BLaER1 (cell line): Measurements from ENCODE around the gene ACSS3.

ENCODE experiments used
- H3K27ac ChIP-seq: shearing (Covaris generic); formaldehyde crosslinking; 2 replicates; pipeline ENCODE4 v1.8.1; 2022
- H3K27me3 ChIP-seq: shearing (Covaris generic); formaldehyde crosslinking; 2 replicates; pipeline ENCODE4 v1.8.1; 2022
- H3K36me3 ChIP-seq: shearing (Covaris generic); formaldehyde crosslinking; 2 replicates; pipeline ENCODE4 v1.8.1; 2022
- H3K4me1 ChIP-seq: shearing (Covaris generic); formaldehyde crosslinking; 2 replicates; pipeline ENCODE4 v1.8.1; 2022
- H3K4me2 ChIP-seq: shearing (Covaris generic); formaldehyde crosslinking; 2 replicates; pipeline ENCODE4 v1.8.1; 2022
- H3K4me3 ChIP-seq: shearing (Covaris generic); formaldehyde crosslinking; 2 replicates; pipeline ENCODE4 v1.8.1; 2022
- H3K9ac ChIP-seq: shearing (Covaris generic); formaldehyde crosslinking; 2 replicates; pipeline ENCODE4 v1.8.1; 2022
- H3K9me3 ChIP-seq: shearing (Covaris generic); formaldehyde crosslinking; 2 replicates; pipeline ENCODE4 v1.8.1; 2022
- H4K20me1 ChIP-seq: shearing (Covaris generic); formaldehyde crosslinking; 2 replicates; pipeline ENCODE4 v1.8.1; 2022
- Cebpa-rat ChIP-seq: shearing (Covaris generic); IDR thresholded peaks from 2 replicates; pipeline ENCODE4 v1.8.1; 2022

The ACSS3 gene

GRCh38 chr12:81303935-81304334 lies 226.1 kb downstream of the ACSS3 start:
- H3K36me3 ChIP-seq, result no peaks in the 10 kb centered on the region
- no peaks in the 10 kb centered on the region for H3K4me1 ChIP-seq
- no peak overlapping the region for H3K9ac ChIP-seq
- H3K9me3 ChIP-seq, result no peaks in the 10 kb centered on the region
- H3K27ac ChIP-seq, result no peak overlapping the region
- H3K4me3 ChIP-seq, result no peak overlapping the region
- H3K4me2 ChIP-seq, result no peak overlapping the region
- H4K20me1 ChIP-seq, result no peaks in the 10 kb centered on the region
- no peaks in the 10 kb centered on the region for H3K27me3 ChIP-seq
- no peak for TF ChIP-seq Cebpa-rat
